IMR-90 (cell line): ENCODE results near the gene ZNF814. TPM values are rescaled to one million over a fixed set of nuclear protein-coding genes. Genes with fewer than 3 reads are reported as not detected.

ENCODE experiments used
- ATAC-seq: fragments of 200-7000 bp; cut with Tn5 transposase; 2 replicates; pipeline ENCODE4 v1.9.1; 2020; ENCODE audit warnings: low read depth, mild to moderate bottlenecking, moderate library complexity
- BruUV-seq: library from RNA; stranded (reverse); fragments of 400-500 nt; replicated peaks from 2 replicates; lab custom pipeline; 2021; lab: Mats Ljungman, UMichigan
- CTCF ChIA-PET: fragments of 300-600 bp; formaldehyde crosslinking; extraction: SDS; loops from one replicate; lab custom pipeline; 2021; ENCODE audit warnings: antibody characterized with exemption; lab: Yijun Ruan, JAX
- POLR2A ChIA-PET: fragments of 300-600 bp; sonication (Branson Sonifier 250); formaldehyde crosslinking; loops from one replicate; lab custom pipeline; 2022; ENCODE audit warnings: antibody characterized with exemption; ENCODE audit not compliant: unreplicated experiment; lab: Charles Lee
- DNase-seq: peaks from one replicate; pipeline ENCODE4 v3.0.0; 2013
- H2AFZ ChIP-seq: replicated peaks from 2 replicates; pipeline ENCODE3; 2013; ENCODE audit warnings: low read length, mild to moderate bottlenecking; ENCODE audit not compliant: poor library complexity
- H2AK5ac ChIP-seq: 2 replicates; pipeline ENCODE4 v1.6.1; 2013; ENCODE audit warnings: low read depth, low read length, inconsistent platforms
- H2AK9ac ChIP-seq: replicated peaks from 2 replicates; pipeline ENCODE3; 2013; ENCODE audit warnings: mild to moderate bottlenecking, low read depth, low read length, moderate library complexity; ENCODE audit not compliant: poor library complexity
- H2BK120ac ChIP-seq: 2 replicates; pipeline ENCODE4 v1.6.1; 2013; ENCODE audit warnings: low read depth, low read length, inconsistent platforms
- H2BK15ac ChIP-seq: 3 replicates; pipeline ENCODE4 v1.6.1; 2013; ENCODE audit warnings: low read depth, low read length, inconsistent platforms
- H2BK20ac ChIP-seq: 2 replicates; pipeline ENCODE4 v1.6.1; 2013; ENCODE audit warnings: low read depth, mild to moderate bottlenecking, inconsistent platforms, low read length, moderate library complexity
- H2BK5ac ChIP-seq: 2 replicates; pipeline ENCODE4 v1.6.1; 2013; ENCODE audit warnings: mild to moderate bottlenecking, low read depth, low read length, inconsistent platforms; ENCODE audit not compliant: poor library complexity, severe bottlenecking
- H3K14ac ChIP-seq: replicated peaks from 2 replicates; pipeline ENCODE4 v1.6.1; 2013; ENCODE audit warnings: low read depth, low read length, inconsistent platforms
- H3K18ac ChIP-seq: 2 replicates; pipeline ENCODE4 v1.6.1; 2013; ENCODE audit warnings: low read depth, low read length, control low read depth
- H3K23ac ChIP-seq: 2 replicates; pipeline ENCODE4 v1.6.1; 2013; ENCODE audit warnings: low read depth, low read length, inconsistent platforms
- H3K27ac ChIP-seq: 2 replicates; pipeline ENCODE4 v1.5.1; 2013; ENCODE audit warnings: mild to moderate bottlenecking, control low read depth, low read length; ENCODE audit not compliant: insufficient read depth
- H3K27me3 ChIP-seq: 2 replicates; pipeline ENCODE4 v1.6.1; 2013; ENCODE audit warnings: low read length; ENCODE audit not compliant: control insufficient read depth, insufficient read depth
- H3K36me3 ChIP-seq: 2 replicates; pipeline ENCODE4 v1.6.1; 2013; ENCODE audit warnings: low read length, mixed read lengths; ENCODE audit not compliant: control insufficient read depth, insufficient read depth
- H3K4ac ChIP-seq: 2 replicates; pipeline ENCODE4 v1.6.1; 2013; ENCODE audit warnings: low read depth, low read length, inconsistent platforms
- H3K4me1 ChIP-seq: 2 replicates; pipeline ENCODE4 v1.6.1; 2013; ENCODE audit warnings: low read length, mixed read lengths; ENCODE audit not compliant: control insufficient read depth, insufficient read depth
- H3K4me2 ChIP-seq: 2 replicates; pipeline ENCODE4 v1.6.1; 2013; ENCODE audit warnings: low read depth, mild to moderate bottlenecking, control low read depth, low read length, moderate library complexity
- H3K4me3 ChIP-seq: 2 replicates; pipeline ENCODE4 v1.5.1; 2013; ENCODE audit warnings: low read depth, mild to moderate bottlenecking, control low read depth, low read length, moderate library complexity; ENCODE audit not compliant: insufficient read depth
- H3K56ac ChIP-seq: 2 replicates; pipeline ENCODE4 v1.6.1; 2013; ENCODE audit warnings: low read length, inconsistent platforms; ENCODE audit not compliant: insufficient read depth; ENCODE audit errors: extremely low read depth
- H3K79me1 ChIP-seq, 2 experiments: 2 replicates each; pipeline ENCODE4 v1.6.1; 2013; ENCODE audit warnings: low read length in 2 of 2, inconsistent platforms in 1 of 2, low read depth in 1 of 2
- H3K9ac ChIP-seq: 2 replicates; pipeline ENCODE4 v1.6.1; 2013; ENCODE audit warnings: low read depth, low read length, control low read depth
- H3K9me1 ChIP-seq: 2 replicates; pipeline ENCODE4 v1.6.1; 2013; ENCODE audit warnings: low read length, inconsistent platforms; ENCODE audit not compliant: insufficient read depth
- H3K9me3 ChIP-seq: 2 replicates; pipeline ENCODE4 v1.6.1; 2013; ENCODE audit warnings: low read length; ENCODE audit not compliant: control insufficient read depth, insufficient read depth
- H4K20me1 ChIP-seq: 2 replicates; pipeline ENCODE4 v1.6.1; 2013; ENCODE audit warnings: low read length, inconsistent platforms; ENCODE audit not compliant: insufficient read depth
- H4K5ac ChIP-seq: 2 replicates; pipeline ENCODE4 v1.6.1; 2013; ENCODE audit warnings: mild to moderate bottlenecking, low read depth, low read length, control low read depth
- H4K8ac ChIP-seq, 2 experiments: 2 replicates each; pipeline ENCODE4 v1.6.1; 2013; ENCODE audit warnings: low read depth in 2 of 2, low read length in 2 of 2, control low read depth in 1 of 2, inconsistent platforms in 1 of 2
- H4K91ac ChIP-seq: 2 replicates; pipeline ENCODE4 v1.6.1; 2013; ENCODE audit warnings: low read depth, low read length, inconsistent platforms; ENCODE audit not compliant: insufficient read depth
- CHD1 ChIP-seq: IDR thresholded peaks from 2 replicates; pipeline ENCODE4 v1.6.1; 2012; ENCODE audit warnings: low read depth, low read length, improper control_type of control experiment
- CTCF ChIP-seq: conservative IDR thresholded peaks from 2 replicates; pipeline ENCODE4 v1.5.1; 2012; ENCODE audit warnings: mild to moderate bottlenecking, low read depth, low read length, improper control_type of control experiment
- ELK1 ChIP-seq: fragments of 150-350 bp; IDR thresholded peaks from 2 replicates; pipeline ENCODE4 v1.6.1; 2016; ENCODE audit warnings: low read depth, mild to moderate bottlenecking, low read length, moderate library complexity, borderline replicate concordance
- MAFK ChIP-seq: IDR thresholded peaks from 2 replicates; pipeline ENCODE4 v1.6.1; 2012; ENCODE audit warnings: low read depth, low read length, improper control_type of control experiment
- MAZ ChIP-seq: IDR thresholded peaks from 2 replicates; pipeline ENCODE4 v1.6.1; 2012; ENCODE audit warnings: low read depth, mild to moderate bottlenecking, low read length, improper control_type of control experiment, moderate library complexity, borderline replicate concordance
- MXI1 ChIP-seq: IDR thresholded peaks from 2 replicates; pipeline ENCODE4 v1.6.1; 2012; ENCODE audit warnings: low read depth, mild to moderate bottlenecking, low read length, moderate library complexity, borderline replicate concordance
- RAD21 ChIP-seq: IDR thresholded peaks from 2 replicates; pipeline ENCODE4 v1.6.1; 2012; ENCODE audit warnings: low read length, improper control_type of control experiment
- RCOR1 ChIP-seq: IDR thresholded peaks from 2 replicates; pipeline ENCODE4 v1.6.1; 2012; ENCODE audit warnings: mild to moderate bottlenecking, low read length, improper control_type of control experiment; ENCODE audit not compliant: insufficient replicate concordance
- RFX5 ChIP-seq: IDR thresholded peaks from 2 replicates; pipeline ENCODE4 v1.8.0; 2012; ENCODE audit warnings: low read depth, mild to moderate bottlenecking, low read length, moderate library complexity
- USF2 ChIP-seq: fragments of 150-350 bp; IDR thresholded peaks from 2 replicates; pipeline ENCODE4 v1.6.1; 2017; ENCODE audit warnings: mild to moderate bottlenecking, antibody characterized with exemption, low read length, low read depth
- WGBS, 2 experiments: methylation state at CpG; one replicate each; pipeline versions ENCODE4 v1.1.5 to v1.1.7; 2013; ENCODE audit warnings: missing lambda C conversion rate in 2 of 2; ENCODE audit not compliant: insufficient read length in 1 of 2; ENCODE audit errors: extremely low coverage in 2 of 2; 5-methylcytosine and 5-hydroxymethylcytosine counted together
- dilution Hi-C: fragments of 300-500 bp; cut with HindIII; formaldehyde crosslinking; loops from one replicate; pipeline ENCODE4 v1.14.3; 2018; ENCODE audit warnings: low sequenced_read_pairs; ENCODE audit not compliant: unreplicated experiment
- in situ Hi-C: fragments of 300-500 bp; cut with MboI; formaldehyde crosslinking; loops from 3 replicates; pipeline ENCODE4 v1.14.3; 2019; ENCODE audit warnings: low sequenced_read_pairs, inconsistent platforms, mixed read lengths
- intact Hi-C: fragments of 100-400 bp; cut with micrococcal nuclease; formaldehyde crosslinking; loops from 2 replicates; pipeline ENCODE4 v1.10.0; 2022
- polyA plus RNA-seq, 3 experiments: library from polyadenylated mRNA; depleted of rRNA; stranded (reverse); fragments of >200 nt; gene quantifications; 2 replicates each; pipeline ENCODE4 v1.2.3, GENCODE V29; 2012; ENCODE audit warnings: low replicate concordance in 1 of 3
- total RNA-seq: library from RNA; depleted of rRNA; stranded (reverse); fragments of >200 nt; gene quantifications from 2 replicates; pipeline ENCODE4 v1.2.3, GENCODE V29; 2012

ZNF814 gene
- total and polyA plus RNA-seq, 2 of the 4 experiments (the other 2 are of a cell fraction) = 3.9 to 5.9 TPM

GRCh38 chr19:57903618-57904184 lies 14.9 kb upstream of the ZNF814 start:
- no peaks in the 10 kb centered on the region for H3K9me1 ChIP-seq
- no peaks in the 10 kb centered on the region for H4K20me1 ChIP-seq
- no peak for DNase-seq
- H3K4me1 ChIP-seq = no peaks in the 10 kb centered on the region
- no peak overlapping the region for H3K4ac ChIP-seq
- H4K91ac ChIP-seq = no peak overlapping the region
- dilution Hi-C loops (no loop called here), intact Hi-C loops (loop anchor here (1.0 kb wide), 1 partner anchor 165 kb away; no protein-coding TSS in a partner anchor), in situ Hi-C loops (no loop called here)
- no peak overlapping the region for H4K8ac ChIP-seq
- no peak overlapping the region for H2BK120ac ChIP-seq
- no peak overlapping the region for H3K14ac ChIP-seq
- no peaks in the 10 kb centered on the region; a peak in 2 of 4 replicates for H3K79me1 ChIP-seq
- no peak overlapping the region for H4K5ac ChIP-seq
- no peak overlapping the region for H3K4me2 ChIP-seq
- no peak overlapping the region for H3K9ac ChIP-seq
- TF ChIP-seq RAD21 (no peak), RCOR1 (no peak), RFX5 (no peak), MAFK (no peak), CTCF (no peak), CHD1 (no peak), MXI1 (no peak), MAZ (no peak), ELK1 (no peak), USF2 (no peak)
- ATAC-seq = no peak
- no peak overlapping the region for H2AK9ac ChIP-seq
- ChIA-PET CTCF (no interaction called here), POLR2A (no interaction called here)
- no peak overlapping the region for H2BK5ac ChIP-seq
- no peak overlapping the region for H3K56ac ChIP-seq
- H3K23ac ChIP-seq = no peak overlapping the region
- no peak overlapping the region for H2AK5ac ChIP-seq
- H3K18ac ChIP-seq = no peak overlapping the region
- H2BK20ac ChIP-seq = no peak overlapping the region
- no peak overlapping the region for H2AFZ ChIP-seq
- BruUV-seq = no TSS peak
- WGBS, 2 experiments = no CpG with 5 or more reads among the region's 7 CpGs
- no peak overlapping the region for H3K27ac ChIP-seq
- H2BK15ac ChIP-seq = no peak overlapping the region
- H3K36me3 ChIP-seq = peaks cover 17% of the 10 kb centered on the region
- no peaks in the 10 kb centered on the region for H3K27me3 ChIP-seq
- no peak overlapping the region for H3K4me3 ChIP-seq
- H3K9me3 ChIP-seq = peaks cover 5% of the 10 kb centered on the region; the same call in 1 of the 2 replicates
